GM21723 (cell line): ENCODE results near the gene GALNT18.

Experiments
- ATAC-seq: cut with Tn5 transposase; IDR thresholded peaks from one replicate; pipeline ENCODE4 v1.9.1; 2021; ENCODE audit warnings: mild to moderate bottlenecking, moderate library complexity; ENCODE audit not compliant: unreplicated experiment

Gene GALNT18

DNA sequence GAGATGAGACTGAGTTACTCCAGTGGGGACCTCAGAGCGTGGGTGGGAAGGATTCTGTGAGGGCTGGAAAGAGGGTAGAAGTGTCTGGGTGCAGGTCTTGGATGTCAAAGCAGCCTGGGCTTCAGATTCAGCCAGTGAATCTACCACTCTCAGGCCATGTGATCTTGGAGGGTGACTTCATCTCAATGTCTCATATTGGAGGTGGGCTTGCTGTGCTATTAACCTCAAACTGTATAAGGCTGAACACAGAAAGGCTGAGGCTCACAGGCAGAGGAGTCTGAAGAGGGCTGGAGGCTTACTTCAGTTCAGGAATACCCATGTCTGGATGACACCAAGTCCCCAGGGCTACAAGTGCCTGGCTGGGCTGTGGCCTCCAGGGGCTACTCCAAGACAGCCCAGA, 332.1 kb downstream of the GALNT18 start:
- no peak for ATAC-seq

DNA sequence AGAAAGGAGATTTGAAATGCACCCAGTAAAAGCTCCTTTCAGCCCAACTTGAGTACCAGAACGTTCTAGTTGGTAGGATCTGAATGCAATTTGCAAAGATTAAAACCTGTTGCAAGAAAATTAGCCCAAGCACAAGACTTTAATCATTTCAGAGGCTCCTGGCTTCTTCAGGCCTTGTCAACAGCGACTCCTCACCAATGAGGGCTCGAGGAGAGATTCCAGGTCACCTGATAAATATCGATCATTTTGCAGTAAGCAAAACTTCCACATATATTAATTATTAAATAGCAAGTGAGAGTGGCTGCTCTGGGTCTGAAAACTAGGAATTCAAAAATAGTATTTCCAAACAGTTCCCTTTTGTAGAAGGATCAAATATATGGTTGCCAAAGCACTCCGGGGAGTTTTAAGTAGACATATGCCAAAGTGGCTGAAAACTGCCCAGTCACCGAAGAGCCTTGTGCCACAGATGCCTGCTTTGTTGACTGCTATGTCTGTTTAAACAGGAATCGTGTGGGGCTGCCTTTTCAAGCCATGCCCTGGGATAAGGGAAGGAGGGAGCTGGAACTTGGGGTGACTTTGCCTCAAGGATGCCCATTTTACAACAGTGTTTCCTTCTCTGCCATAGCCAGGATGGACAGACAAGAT, 332.7 kb downstream of the GALNT18 start:
- ATAC-seq, result no peak

DNA sequence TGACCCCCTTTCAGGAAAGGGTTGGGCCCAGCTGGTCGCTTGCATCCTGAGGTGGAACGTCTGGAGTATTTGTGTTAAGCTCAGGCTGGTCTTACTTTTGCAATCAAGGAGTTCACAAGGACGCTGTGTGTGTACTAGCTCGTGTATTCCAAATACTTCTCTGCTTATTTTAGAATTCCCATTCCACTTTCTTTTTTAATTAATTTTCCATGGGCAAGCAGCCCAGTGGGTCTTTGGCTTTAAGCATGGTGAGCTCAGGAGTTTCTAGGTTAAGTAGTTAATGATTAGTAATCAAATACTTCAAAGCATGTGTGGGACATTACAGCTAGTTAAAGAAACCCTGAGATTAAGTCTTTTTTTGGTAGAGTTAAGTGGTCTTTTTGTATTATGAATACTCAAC, 337.3 kb downstream of the GALNT18 start:
- no peak for ATAC-seq

DNA sequence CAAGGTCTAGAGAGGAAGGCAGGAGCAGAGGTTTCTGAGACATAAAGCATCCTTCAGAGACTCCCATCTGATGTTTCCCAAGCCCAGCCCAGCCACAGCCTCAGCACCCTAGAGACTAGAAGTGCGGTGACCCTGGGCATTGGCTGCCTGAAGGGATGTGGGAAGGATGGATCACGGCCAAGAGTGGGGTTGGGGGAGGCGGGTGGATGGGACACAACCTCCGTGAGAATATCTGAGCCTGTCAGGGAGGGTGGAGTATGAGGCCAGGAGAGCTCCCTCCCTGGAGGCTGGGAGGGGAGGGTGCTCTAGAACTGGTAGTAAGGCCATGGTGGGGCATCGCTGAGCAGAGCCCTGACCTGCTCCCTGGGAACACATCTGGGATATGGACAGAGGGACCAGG, 340.2 kb downstream of the GALNT18 start:
- ATAC-seq, result no peak

DNA sequence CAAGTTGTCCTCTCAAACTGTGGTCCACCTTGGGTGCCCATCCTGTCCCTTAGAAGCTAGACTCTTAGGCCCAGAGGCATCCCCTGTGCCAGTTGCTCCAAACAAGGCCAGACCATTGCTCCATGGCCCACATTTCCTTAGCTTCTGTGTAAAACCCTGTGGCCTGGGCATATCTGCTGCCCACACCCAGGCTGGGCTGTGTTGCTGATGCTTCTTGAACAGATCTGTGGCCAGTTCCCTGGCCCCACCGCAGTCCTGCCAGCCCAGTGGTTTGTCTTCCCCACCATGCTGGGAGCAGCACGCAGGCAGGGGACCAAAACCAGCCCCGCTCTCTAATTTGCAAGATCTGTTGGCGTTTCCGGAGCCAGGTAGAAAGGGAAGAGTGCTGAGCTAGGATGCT, 341.0 kb downstream of the GALNT18 start:
- no peak for ATAC-seq

DNA sequence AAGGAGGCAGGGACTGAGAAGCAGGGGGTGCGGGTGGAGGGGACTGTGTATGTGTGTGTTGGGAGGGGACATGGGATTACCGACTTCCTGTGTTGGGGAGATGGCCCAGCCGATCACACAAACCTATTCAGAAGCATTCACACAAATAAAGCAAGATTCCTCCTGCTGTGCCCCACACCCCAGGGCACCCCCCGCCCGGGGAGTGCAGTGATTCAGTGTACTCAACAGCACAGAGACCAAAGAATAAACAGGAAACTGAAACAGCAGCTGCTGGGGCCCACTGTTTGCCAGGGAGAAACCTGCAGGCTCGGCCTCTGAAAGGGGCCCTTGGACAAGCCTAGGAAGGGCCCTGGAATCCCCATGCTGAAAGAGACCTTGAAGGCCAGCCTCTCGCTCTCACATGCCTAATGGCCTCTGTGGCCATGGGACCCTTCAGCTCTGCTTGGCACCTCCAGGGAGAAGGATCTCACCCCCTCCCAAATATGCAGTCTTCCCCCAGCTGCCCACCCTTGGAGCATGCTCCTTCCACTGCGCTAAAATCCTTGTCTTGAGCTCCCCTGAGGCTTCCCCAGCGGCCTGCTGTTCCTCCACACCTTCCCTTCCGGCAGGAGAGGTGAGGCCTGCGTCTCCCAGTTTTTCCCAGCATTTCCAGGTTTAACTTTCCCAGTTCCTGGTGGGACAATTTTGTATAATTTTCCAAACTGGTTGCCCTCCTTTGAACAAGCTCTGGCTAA, 341.7 kb downstream of the GALNT18 start:
- ATAC-seq, result no peak

DNA sequence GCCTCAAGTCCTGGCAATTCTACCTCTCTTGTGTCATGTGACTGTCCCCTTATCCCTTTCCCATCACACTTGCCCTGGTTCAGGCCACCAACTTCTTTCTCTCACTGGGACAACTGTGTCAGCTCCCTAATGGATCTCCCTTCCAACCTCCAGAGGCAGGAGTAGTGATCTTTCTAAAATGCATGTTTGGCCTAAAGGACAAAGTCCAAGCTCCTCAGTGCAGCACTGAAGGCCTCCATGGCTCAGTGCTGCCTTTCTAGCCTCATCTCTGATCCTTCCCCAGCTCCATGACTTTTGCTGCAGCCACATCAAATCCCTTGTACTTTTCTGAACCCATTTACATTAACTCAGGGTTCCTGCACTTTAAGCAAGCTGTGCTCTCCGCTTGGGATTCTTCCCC, 349.6 kb downstream of the GALNT18 start:
- ATAC-seq, result no peak

DNA sequence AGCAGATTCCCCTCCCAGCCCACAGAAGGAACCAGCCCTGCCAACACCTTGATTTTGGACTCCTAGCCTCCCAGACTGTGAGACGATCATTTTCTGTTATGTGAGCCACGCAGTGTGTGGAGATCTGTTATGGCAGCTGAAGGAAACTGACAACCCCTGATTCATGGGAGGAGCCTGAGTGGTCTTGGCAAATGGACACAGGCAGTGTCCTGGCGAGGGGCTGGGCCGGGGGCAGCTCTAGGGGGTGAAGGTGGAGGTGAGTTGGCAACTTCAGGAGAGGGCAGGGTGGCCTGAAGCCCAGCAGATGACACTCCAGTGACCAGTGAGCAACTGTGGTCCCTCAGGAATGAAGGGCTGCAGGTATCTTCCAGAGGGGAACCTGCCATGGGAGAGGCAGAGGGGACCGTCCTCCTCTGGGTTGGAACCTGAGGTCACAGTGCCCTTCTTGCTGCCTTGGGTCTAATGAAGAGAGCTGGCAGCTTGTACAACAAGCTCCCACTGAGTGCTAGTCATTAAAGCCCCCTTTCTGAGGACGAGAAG, 351.5 kb downstream of the GALNT18 start:
- ATAC-seq, result no peak

DNA sequence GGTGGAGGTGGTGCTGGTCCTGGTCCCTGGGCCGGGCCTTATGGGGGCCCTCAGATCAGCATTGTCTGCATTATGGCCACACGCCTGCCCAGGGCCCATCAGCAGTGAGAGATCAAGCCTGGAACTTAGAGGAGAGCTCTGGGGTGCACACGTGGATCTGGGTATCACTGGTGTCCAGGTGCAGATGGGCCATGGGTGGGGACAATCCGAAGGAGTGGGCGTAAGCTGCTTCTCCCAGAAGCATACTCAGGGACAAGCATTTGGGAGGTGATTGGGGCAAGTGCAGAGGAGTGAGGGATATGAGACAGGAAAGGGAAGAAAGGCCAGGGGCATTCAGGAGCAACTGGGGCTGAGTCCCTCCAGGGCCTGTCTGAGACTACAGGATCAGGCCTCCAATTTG, 353.1 kb downstream of the GALNT18 start:
- no peak for ATAC-seq

DNA sequence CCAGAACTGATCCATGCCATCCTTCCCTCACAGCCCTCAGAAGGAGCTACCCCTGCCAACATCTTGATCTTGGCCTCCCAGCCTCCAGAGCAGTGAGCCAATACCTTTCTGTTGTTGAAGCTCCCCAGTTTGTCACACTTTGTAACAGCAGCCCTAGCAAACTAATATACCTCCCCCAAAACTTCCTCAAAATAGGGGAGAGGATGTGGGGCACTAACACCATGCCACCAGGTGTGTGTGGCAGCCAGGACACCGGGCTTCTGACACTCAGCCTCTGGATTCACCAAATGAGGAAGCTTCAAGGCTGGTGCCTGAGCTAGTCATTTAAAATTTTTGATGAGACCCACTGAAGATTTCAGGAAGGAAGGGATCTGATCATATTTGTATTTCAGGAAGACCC, 353.7 kb downstream of the GALNT18 start:
- ATAC-seq, result no peak

DNA sequence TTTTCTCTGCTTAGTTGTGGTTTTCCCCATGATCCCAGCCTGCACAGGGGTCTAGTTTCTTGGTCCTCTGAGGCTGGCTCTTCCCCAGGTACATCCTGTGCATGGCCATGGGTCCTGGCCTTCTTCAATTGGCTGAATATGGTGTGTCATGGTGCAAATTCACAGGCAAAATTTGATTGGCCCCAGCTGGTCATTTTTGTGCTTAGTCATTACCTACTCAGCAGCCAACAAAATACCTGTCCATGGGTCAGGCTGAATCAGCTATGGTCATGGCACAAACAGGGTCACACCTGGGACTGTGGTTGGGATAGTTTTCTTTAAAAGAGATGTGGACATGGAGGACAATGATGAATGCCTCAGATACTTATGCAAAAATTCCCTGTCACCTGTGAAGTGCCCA, 354.5 kb downstream of the GALNT18 start:
- ATAC-seq, result no peak

DNA sequence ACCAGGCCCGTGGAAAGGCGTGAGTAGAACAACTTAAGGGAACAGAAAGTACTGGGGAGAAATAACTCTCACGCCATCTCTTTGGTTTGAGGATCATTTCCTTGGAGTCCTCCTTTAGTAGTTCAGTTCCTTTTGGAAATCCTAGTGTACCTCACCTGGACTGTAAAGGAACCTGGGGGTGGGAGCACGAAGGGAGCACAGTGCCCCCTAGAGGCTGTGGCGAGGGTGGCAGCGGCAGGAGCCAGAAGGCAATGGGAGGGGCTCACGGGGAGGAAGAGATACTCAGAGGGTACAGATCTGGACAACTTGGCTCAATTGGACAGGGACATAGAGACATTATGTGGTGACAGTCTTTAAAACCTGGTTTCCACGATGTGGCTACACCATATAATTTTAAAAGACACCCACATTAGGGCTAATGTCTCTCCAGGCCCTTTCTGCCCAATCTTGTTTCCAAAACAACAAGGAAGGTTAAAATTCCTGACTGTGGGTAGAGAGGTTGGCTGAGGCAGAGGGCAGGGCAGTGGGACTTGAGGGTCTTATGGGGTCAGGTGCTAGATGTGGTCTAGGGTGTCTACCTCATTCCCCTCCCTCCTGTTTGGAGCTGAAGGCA, 355.7 kb downstream of the GALNT18 start:
- peak; percentile 60 for ATAC-seq

DNA sequence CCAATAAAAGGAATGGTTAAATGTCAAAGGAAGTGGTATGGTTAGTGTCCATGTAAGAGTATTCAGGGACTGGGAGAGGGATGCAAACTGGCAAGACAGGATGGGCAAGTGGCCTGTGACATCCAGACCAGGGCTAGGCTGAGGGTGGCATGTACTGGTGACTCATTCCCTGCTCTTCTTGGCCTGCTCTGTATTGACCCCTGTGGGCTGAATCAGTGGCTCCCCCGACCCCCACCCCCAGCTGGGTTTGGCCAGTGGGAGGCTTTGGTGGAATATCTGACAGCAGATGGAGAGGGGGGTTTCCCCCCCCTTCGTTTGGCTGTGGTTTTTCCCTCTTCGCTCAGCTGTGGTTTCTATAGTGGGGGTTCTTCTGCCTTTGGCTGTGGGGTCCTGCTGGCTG, 356.5 kb downstream of the GALNT18 start:
- no peak for ATAC-seq

DNA sequence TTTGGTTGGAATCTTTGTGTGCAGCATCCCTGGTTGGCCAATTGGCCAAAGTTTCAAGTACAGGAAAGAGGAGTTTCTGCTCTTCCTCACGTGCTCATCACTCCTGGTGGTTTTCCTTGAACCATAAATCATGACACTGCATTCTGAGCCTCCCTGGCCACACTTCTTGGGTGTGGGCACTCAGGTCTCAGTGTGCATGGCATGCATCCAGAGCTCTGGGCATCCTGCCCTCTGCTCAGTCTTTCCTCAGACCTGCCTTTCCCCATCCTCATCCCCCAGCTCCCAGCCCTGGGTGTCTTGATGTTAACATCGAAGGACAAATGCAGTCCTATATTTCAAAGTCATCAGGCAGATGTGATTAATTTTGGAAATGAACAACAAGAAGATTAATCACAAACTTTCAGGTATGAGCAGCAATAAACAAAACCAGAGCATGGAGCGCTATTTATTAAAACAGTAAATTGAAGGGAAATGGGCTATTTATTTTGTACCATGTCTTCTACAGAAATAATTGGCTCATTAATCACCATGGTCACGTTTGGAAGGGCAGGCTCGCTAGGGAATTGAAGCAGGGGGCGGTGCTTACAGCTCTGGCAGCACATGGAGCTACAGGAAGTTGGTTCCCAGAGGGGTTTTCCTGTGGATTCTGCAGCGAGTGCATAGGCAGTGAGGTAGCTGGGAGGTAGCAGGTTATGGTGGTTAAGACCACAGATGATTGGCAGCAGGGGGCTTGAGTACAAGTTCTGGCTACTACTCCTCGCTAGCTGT, 358.4 kb downstream of the GALNT18 start:
- no peak for ATAC-seq

DNA sequence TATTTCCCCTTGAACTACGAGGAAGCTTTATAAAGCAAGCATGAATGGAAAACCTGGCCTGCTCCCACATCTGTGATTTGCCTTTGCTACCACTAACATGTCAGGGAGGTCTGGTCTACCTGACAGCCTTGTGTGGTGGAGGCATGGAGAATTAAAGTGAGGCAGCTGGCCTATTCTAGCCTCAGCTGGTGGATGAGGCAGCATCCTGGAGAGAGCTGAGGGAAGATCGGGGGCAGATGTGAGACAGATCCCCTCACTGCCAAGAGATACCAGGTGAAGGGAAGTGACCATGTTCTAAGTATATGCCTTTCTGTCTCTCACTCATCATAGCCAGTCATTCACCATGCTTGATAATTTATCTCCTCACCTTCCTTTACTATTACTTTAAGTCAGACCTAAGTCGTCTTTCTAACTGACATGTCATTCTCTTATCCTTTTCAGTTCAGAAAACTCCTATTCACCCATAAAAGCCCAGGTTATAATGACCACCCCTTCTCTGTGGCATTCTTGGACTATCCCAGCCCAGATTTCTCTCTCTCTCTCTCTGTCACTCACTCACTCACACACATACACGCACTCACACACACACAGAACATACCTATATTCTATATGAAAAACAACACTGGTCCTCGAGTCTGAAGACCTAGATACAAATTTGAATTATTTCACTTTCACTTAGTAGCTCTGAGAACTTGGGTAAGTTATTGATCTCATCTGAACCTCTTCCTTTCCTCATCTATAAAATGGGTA, 359.5 kb downstream of the GALNT18 start:
- ATAC-seq, result no peak

DNA sequence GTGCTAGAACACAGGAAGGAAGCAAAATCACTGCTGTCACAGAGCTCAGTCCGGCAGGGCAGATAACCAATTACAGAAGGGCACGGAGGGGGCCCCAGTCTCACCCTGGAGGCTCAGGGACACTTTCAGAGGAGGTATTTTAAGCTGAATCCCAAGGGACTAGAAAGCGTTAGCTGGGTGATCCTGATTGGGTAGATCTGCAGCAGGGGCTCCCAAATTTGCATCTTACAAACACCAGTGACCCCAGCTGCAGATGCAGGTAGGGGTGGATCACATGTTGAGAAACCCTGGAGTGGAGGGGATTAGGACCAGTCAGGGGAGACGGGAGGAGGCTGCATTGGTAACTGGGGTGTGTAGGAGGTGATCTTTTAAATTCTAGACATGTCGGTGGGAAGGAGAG, 360.2 kb downstream of the GALNT18 start:
- peak; percentile 37 for ATAC-seq

DNA sequence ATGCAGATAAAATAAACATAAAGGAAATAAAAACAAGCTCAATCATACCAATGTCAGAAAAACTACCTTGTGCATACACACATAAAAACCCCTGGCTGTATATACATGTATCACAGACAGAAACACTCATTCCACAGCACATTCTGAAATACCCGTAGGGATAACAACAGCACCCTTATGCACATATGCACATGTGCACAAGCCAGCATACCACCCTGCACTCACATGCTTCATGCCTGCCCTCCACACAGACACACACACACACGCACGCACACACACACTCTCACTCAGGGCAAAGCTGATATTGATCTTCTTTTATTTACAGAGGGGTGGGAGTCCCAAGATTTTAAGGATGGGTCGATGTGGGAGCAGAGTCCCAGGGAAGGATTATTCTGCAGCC, 360.9 kb downstream of the GALNT18 start:
- ATAC-seq, result no peak

DNA sequence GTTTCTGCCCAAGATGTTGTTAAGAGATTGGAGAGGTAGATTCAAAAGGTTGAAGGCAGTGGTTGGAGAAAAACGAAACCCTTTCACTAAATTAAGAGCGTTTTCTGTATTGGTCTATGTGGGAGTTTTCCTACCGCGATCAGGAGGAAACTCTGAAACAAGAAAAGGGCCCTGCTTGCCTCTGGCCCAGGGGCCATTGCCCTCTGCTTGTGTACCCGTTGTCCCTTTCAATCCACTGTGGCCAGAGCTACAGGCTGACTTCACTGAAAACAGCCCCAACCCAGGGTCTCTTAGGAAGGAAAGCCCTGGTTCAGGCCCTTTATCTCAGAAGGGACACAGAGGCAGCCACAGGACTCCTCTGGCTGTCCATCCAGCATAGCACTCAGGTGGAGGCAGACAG, 367.8 kb downstream of the GALNT18 start:
- no peak for ATAC-seq

DNA sequence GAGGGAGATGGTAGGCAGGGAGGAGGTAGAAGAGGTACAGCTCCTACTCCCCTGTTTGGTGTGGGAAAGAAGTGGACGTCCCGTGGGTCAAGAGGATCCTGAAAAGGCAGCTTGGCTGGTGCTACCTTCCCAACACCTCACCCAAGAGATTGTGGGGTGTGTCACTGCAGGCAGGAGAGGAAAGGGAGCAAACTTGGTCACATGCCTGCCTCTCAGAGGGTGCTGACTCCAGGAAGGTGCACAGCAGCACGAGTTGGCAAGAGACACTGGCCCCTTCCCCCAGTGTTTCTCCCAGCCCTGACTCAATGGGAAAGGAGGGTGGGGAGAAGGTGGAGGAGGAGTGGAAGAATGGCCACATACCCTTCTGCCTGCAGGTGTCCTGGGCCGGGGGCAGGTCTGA, 368.3 kb downstream of the GALNT18 start:
- ATAC-seq, result no peak

DNA sequence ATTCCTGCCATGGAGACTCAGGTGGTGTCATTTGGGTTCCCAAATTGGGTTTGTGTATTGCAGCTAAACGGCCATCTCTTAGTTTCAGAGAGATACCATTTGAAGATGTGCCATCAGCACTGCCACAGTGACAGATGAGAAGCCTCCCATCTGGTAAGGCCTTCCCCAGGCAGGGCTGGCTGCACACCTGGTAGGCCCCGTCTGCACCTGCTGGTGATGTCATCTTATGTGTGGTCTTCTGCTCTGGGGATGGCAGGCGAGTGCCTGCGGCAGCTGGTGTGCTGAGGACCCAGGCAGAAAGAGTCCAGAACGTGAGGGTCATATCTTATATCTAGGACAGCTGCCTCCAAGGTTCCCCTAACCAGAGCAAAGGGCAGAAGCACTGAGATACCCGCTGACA, 369.4 kb downstream of the GALNT18 start:
- no peak for ATAC-seq
